HG03565 (cell line): Measurements from ENCODE around the gene DPH1.
"Not testable (repeated sequence)": the region's sequence is repeated elsewhere in the genome, so short reads cannot be mapped to it uniquely, and the experiment has no call there.

ENCODE experiments used
- ATAC-seq: cut with Tn5 transposase; IDR thresholded peaks from one replicate; pipeline ENCODE4 v1.9.1; 2021; ENCODE audit warnings: mild to moderate bottlenecking, moderate library complexity; ENCODE audit not compliant: unreplicated experiment

The DPH1 gene

DNA sequence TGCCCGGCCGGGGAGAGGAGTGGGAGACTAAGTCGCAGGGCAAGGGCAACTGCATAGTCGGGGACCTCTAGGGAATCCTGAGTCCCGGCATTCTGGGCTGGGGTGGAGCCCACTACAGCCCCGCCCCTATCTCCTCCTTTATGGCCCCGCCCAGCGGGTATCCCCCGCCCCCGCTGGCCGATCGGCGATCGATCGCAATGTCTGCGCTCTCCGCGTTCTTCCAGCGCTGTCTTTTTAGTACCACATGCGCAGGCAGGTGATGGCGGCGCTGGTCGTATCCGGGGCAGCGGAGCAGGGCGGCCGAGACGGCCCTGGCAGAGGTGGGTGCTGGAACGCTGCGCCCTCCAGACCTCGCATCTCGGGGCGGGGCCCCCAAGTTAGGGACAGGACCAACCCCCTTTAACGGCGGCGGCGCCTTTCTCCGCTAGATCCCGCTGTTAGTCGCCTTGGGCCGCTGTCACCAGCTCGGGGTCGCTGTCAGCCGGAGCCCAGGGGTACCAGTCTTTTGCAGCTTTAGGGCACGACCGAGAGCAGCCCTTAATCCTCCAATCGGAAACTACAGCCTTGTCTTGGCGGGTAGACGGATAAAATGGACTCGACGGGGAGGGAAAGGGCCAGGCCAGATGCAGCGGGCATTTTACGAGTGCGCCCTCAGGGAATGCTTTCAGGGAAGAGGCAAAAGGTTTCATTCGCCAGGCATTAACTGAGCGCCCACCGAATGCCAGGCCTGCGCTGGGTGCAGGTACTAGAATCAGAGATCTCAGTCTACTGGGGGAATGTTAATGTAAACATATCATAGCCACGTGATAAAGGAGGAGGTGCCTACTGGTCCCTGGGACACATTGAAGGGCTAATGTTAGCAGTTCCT lies at the start of gene DPH1:
TSS of gene DPH1 (plus strand) at position 243 of the 868 bp plus-strand sequence. CDS start at position 260, 17 bp downstream.
- ATAC-seq = peak; percentile 70

DNA sequence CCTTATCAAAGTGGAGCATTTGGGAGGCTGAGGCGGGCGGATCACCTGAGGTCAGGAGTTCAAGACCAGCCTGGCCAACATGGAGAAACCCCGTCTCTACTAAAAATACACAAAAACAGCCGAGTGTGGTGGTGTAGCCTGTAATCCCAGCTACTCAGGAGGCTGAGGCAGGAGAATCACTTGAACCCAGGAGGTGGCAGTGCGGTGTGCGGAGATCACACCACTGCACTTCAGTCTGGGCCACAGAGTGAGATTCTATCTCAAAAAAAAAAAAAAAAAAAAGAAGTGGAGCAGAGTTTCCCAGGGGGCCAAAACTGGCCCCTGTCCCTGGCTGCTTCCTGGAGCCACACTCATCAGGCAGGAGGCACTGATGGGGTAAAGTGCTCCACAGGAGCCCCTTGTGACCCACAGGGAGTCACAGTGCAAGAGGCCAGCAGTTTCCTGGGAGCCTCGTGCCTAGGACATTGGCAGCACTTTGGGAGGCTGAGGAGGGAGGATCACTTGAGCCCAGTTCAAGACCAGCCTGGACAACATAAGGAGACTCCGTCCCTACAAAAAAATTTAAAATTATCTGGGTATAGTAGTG lies 49.2 kb upstream of the DPH1 start:
- no peak for ATAC-seq

DNA sequence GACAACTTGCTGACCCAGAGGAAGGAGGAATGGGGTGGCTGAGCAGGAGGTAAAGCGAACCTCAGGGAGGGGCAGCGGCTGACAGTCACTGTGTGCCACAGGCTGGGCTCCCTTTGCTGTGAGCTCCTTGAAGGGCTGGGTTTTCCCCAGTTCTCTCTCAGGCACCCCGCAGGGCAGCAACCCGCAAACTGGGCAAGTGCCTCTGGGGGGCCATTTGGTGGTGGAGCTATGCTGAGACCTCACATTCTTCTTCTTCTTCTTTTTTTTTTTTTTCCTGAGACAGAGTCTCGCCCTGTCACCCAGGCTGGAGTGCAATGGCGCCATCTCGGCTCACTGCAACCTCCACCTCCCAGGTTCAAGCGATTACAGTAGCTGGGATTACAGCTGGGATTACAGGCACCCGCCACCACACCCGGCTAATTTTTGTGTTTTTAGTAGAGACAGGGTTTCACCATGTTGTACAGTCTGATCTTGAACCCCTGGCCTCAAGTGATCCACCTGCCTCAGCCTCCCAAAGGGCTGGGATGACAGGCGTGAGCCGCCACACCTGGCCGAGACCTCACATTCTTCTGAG lies 47.1 kb upstream of the DPH1 start:
- not testable (repeated sequence) for ATAC-seq

DNA sequence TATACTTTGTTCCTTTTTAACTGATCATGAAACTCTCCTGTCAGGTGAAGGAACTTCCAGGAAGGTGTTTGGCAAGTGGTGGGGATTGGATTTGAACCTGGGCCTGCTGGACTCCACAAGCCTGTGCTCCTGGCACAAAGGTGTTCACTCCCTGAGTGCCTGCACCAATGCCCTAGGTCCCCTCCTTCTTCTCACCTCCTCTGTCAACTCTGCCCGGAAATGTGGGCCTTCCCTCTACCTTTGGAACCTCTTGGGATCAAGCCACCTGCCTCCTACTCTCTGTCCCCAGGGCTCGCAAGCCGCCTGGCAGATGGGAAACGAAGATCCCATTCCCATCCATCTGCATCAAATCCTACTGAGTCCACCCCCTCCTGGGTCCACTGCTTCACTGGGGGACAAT lies 44.9 kb upstream of the DPH1 start:
- no peak for ATAC-seq

DNA sequence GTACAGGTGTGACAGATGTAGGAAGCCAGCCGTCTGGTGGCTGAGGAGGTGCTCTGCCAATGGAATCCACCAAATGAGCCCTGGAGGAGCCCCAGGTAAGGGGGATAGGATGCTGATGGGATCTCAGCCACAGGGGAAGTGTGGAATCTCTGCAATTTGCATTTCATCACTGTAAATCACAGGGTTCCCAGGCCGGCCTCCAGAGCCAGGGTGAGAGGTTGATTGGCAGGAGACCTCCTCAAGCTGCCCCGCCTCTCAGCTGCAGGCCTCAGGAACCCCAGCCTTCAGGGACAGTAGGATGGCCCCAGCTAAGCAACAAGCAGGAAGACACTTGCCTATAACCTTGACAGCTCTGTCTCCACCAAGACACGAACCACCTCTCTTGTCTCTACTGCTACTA lies 44.3 kb upstream of the DPH1 start:
- ATAC-seq = no peak

DNA sequence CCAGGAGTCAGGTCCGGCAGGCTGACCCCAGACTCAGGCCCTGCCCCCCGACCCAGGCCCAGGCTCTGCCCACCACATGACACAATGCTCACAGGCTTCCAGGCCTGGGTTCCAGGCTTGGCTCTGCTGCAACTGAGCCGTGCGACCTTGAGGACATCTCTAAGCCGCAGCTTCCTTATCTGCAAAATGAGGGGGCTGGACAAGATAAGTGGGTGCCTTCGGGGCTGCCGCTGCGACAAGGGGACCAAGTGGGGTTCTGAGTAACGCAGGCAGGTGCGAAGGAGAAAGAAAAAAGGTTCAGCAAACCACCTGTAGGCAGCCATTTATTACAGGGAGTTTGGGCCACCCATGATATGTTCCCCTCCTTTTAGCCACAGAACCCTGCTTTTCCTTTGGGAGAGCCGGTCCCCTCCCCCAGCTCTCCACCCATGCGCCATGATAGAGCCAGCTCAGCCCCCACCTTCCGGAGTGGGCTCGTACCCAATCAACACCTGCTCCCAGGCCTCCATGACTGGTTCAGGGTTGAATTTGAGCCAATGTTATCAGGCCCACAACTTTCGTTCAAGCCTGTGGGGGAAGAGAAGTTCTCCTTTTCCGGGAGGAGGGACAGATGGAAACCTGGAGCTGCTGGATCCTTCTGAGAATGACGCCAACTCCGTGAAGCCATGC lies 43.0 kb upstream of the DPH1 start:
- no peak for ATAC-seq

DNA sequence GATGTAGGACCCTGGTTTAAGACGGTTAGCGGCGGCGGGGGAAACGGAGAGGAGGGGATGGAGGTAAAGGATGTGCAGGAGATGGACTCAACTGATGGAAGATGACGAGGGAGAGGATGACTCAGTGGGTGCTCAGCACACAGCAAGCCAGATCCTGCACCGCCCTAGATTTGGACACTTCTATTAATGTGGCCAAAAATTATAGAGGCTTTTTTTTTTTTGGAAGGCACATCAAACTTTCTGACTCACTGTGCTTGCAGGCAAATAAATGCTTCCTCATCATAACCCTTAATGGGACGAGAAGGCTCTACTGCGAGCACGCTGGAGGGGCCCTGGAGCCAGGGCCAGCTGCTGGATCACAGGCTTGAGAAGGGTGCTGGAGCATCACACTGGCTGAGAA lies 40.8 kb upstream of the DPH1 start:
- ATAC-seq = no peak

DNA sequence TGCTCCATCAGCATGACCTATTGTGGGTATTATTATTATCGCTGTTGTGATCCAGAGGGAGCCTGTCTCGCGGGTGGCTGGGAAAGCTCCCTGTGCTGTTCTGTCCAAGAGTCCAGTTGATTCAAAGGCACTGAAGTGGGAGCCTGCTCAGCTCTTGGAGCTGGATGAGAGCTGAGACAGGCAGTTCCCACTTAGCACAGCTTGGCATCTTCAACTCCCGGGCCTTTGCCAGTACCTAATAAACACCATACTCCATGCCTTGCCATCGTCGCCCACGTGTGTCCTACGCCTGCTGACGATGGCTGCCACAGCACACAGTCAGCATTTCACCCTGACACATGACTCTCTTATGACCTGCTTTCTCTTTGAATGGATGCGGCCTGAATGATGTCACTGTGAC lies 37.4 kb upstream of the DPH1 start:
- no peak for ATAC-seq

DNA sequence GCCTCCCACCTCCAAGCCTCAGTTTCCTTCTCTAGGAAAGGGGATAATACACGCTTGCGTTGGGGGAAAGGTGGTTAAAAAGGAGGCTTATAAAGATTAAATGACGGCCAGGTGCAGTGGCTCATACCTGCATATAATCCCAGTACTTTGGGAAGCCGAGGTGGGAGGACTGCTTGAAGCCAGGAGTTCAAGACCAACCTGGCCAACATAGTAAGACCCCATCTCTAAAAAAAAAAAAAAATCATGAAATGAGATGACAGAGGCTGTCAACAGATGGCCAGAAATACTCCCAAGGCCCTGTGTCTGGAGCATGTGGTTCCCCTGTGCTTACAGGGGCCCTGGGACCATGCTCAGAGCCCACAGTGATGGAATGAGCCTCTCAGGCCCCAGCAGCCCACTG lies 35.2 kb upstream of the DPH1 start:
- ATAC-seq = no peak

DNA sequence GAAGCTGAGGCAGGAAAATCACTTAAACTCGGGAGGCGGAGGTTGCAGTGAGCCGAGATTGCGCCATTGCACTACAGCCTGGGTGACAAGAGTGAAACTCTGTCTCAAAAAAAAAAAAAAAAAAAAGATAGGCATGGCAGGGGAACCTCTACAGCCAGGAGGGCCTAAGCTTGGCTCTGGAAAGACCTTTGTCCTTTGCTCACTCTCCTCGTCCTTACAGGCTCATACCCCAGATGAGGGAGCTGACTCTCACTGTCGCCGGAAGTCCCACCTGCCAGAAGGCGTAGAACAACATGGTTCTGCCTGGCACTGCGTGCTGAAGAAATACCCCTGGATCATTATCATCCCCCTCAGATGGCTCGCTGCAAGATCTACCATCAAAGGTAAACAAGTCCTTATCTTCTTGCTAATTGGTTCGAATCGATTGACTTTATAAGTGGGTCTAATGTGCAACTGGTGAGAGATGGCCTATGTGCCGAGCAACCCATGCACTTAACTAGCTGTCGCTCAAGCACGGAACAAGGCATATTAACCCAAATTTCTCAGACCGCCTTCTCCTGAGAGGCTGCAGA lies 34.5 kb upstream of the DPH1 start:
- no peak for ATAC-seq

DNA sequence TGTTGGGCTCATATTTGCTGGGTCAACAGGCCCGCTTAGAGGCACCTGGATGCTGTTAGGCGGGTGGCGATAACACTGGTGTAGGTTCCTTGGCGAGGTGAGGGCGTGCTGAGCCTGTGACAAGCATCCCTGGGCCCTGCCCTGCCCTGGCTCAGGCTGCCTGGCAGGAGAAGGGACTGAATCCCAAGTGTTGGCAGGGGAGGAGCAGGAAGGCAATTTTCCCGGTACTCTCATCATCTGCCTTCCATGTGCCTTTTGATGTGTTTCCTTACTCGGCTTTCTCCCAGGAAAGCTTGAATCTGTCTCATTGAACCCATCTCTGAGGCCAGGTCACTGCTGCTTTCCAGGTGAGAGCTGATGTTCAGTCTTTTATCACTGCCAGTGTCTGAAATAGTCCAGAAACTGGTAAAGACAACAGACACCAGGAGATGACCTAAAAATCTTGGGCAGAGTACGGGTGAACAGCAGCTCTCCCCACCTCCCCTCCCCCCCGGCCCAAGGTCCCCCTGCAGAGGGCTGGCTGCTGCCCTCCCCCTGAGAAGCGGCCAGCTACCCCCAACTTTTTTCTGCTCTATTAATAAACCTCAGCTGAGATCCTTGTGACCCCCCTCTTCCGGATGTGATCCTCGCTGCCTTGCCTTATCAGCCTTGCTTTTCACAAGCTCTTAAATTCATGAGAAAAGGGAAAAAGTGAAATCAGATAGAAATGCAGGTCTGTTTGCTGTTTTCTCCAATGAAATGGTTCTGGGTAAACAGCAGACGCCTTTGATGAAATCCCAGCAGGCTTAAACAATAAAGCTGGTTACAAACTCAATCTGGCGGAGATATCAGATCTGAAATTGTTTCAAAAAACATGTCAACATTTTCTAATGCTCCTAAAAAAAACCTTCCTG lies 33.8 kb upstream of the DPH1 start:
- ATAC-seq = no peak

DNA sequence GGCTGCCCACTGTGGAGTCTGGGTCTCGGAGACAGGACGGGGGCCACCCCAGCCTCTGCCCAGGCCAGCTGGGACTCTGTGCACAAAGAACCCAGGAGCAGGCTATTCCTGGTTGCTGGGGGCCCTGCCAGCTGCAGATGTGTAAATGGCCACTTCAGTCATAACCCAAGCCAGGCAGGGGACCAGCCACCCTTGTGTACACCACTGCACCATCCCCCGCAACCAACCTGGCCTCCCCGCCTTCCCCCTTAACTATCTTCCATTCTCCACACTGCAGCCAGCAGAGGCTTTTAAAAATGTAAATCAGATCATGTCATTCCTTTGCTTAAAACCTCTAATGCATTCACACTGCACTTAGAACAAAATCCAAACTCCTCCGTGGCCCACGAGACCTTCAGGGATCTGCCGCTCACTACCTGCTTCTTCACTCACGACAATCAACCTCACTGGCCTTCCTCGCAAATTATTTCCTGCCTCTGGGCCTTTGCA lies 33.1 kb upstream of the DPH1 start:
- no peak for ATAC-seq

DNA sequence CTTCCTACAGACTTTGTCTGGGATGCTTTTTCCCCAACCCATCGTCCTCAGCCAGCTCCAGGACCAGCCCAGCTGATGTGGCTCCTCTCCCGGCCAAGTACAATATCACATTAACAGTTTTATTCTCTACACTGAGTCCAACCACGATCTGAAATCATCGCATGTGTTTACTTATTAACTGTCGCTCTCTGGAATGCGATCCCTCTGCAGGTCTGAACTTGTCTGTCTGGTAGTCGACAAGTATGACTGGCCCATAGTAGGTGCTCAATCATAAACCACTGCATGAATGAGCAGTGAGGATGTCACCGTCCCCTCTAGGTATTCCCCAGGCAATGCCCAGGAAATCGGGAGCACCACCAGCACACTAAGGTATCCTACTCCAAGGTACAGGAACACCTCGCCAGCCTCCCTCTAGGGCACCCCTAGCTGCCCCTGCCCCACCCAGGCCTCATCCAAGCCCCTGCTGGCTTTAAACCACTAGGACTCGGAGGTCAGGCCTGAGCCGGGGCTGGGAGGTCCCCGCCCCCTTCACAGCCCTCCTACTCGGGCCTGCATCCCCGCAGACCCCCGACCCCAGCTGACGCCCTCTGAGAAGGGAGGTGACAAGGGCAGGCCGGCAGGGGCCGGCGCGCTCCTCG lies 32.5 kb upstream of the DPH1 start:
- no peak for ATAC-seq

DNA sequence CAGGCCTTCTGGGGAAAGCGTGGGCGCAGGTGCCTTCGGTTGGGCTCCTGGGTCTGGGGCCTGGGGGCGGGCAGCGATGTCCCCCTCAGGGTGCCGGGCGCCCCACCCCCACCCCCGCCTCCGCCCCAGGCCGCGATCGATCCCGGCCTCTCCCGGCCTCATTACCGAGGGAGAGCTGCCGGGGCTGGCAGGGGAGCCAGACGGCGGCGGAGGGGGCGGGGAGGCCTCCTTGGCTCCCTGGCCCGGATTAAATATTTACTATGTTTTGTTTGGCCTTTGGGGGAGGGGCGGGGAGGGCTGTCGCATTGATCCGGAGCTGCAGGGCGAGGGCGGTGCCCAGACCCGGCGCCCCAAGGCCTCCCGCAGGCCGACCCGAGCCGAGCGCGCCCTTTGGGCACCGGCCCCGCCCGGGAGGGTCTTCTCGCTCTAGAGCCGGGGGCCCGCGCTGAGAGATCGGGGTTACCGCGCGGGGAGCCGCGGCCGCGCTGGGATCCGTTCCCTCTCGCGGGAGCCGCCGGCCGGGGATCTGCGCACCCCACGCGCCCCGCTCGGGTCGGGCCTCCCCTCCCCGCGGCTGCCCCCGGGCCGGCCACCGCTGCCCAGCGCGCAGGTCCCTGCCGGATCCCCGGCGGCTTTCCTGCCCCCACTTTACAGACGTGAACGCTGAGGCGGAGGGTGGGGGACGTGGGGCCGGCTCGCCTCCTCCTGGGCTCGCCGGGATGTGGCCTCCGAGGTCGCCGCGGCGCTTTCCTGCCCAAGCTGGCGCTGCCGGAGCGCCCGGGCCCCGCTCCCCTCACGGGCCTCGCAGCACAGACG lies 31.8 kb upstream of the DPH1 start:
- no peak for ATAC-seq

DNA sequence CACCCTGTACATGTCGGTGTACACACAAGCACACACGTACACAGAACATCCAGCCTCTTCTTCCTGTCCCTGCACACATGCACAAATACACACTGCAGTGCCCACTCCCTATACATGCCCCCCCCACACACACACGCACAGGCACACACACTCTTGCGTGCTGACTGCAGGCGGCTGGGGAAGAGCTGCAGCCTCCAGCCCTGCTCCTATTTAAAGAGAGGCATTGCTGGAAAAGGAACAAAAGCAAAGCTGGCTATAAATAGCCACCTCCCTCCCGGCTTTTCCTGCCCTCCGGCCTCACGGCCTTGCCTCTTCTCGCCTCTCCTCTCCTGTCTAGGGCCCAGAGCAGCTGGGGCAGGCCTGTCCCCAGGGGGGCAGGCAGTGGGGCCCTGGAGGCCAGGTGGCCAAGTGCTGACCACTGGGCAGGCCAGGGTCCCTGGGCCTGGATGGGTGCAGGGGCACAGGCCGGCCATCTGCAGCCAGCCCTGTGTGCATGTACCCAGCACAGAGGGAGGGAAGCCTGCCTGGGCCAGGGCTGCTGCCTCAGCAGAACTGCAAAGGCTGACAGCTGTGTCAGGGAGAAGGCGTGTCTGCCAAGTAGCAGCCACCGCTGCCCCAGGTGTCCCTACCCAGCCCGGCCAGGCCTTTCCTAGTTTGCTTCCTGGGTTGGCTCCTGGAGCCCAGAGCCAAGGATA lies 30.2 kb upstream of the DPH1 start:
- ATAC-seq = no peak

DNA sequence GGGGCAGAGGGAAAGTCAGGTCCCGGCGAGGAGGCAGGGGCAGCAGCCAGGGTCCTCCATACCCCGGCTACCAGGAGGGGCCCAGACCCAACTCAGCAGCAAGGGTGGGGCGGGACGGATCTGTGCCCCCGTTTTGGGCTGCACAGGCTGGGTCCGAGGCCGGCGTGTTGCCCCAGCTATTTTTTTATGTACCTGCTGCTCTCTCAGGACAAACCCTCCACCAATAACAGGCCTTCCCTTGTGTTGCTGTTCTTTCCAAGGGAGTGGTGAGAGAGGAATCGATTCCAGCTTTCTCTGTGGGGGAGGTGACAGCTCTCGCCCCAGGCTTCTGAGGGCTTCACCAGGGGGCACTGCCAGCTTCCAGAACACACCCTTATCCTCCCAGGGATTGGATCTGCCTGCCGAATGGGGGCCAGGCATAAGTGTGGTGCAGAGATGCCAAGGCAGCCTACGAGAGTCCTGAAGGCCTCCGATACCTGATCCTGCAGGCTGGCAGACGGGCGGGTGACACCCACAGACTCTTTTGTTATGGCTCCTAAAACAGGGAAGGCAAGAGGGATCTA lies 27.1 kb upstream of the DPH1 start:
- no peak for ATAC-seq

DNA sequence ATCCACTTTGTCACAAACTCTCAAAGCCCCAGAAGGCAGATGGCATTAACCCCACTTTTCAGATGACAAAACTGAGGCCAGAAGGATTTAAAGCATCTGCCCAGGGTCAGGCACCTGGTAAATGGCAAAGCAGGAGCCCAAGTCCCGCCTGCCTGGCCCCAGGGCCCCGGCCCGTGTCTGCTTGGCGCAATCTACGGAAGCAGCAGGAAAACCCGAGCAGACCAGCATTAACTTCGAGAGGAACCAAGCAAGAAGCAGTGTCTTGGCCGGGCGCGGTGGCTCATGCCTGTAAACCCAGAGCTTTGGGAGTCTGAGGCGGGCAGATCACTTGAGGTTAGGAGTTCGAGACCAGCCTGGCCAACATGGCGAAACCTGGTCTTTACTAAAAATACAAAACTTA lies 26.4 kb upstream of the DPH1 start:
- ATAC-seq = no peak

DNA sequence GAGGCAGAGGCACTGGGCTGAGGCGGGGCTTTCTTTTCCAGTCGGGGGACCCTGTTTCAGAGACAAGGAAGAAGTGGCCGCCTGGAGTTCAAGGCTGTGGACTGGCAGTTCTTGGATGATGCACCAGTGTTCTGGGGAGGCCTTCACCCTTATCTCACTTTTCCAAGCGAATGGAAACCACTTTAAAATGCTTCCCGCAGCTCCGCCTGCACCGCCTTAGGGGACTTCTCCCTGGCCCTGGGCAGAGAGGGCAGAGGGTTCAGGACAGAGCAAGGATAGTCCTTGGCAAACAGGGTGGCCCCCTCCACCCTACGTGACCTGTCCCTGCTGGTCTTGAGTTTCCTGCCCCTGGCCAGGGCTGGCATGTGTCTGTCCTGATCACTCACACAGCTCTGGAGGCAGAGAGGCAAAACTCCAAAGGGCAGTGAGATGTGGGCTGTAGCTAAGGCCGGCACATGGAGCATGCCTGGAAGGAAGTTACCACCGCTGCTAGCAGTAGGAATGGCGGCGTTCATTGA lies 25.5 kb upstream of the DPH1 start:
- ATAC-seq = no peak
